Measurements from ENCODE around the gene KRTAP3-1. TPM values are rescaled to one million over a fixed set of nuclear protein-coding genes. Genes with fewer than 3 reads are reported as not detected.
"Not testable (repeated sequence)": the region's sequence is repeated elsewhere in the genome, so short reads cannot be mapped to it uniquely, and the experiment has no call there.

The KRTAP3-1 gene
- total RNA-seq, 2 donors from 2014 or later: not detected

DNA sequence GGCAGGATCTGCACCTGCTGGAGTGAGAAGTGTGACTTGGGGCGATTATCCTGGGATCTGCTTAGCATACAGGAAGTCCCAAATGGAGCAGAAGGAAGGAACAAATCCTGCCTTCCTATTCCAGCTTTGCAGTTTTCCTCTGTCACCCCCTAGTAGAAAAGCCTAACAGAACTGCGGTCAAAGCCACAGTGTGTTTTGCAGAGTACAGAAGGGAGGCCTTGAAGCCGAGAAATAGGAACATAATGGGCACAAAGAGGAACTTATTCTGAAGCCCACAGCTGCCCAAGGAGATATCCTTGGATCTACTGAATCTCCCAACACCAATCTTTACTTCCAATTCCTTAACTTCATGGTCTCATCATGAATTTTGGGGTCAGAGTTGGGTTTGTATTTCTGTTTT, 9.6 kb upstream of the KRTAP3-1 start:
- ATAC-seq: no peak
- DNase-seq: no peak
- intact Hi-C loops (cut with DNase I, micrococcal nuclease): no loop called here

DNA sequence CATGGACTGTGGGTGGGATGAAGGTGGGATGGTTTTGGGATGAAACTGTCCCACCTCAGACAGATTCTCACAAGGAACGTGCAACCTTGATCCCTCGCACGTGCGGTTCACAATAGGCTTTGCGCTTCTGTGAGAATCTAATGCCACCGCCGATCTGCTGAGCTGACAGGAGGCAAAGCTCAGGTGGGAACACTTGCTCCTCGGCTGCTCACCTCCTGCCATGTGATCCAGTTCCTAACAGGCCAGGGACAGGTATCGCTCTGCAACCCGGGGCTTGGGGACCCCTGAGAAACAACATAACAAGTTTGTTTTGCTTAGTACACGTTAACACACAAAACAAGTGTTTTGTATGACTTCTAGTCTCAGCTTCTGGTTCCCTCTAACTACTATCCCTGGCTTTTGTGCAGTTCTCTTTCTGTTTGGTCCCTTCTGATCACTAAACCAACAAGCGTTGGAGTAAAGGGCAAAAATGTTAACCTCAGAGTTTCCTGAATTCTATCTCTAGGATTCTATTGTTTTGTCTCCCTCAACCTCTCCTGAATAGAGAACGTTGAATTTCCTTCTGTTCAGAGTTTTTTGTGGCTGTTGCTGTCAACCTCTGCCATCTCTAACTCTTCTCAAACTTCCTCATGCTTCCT, 7.8 kb upstream of the KRTAP3-1 start:
- DNase-seq (no peak), ATAC-seq (no peak)
- intact Hi-C loops (cut with DNase I, micrococcal nuclease): no loop called here

DNA sequence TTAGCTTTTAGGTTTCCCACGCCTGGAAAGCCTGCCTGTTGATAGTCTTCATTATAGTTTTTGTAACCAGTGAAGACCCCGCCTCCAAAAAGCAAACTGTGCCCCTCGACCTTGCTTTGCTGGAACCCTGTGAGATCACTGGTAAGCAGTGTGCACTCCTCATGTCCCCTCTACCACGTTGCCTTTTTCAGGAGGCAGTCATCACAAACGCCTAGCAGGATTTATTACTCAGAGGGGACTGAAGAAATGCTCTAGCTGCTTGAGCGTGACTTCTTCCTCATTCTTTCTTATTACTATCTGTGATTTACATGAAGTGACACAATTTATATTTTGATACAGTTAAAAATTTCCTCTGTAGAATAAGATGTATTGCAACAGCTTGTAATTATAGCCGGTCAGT, 6.5 kb upstream of the KRTAP3-1 start:
- intact Hi-C loops (cut with DNase I, micrococcal nuclease): no loop called here
- ATAC-seq (no peak), DNase-seq (no peak)

DNA sequence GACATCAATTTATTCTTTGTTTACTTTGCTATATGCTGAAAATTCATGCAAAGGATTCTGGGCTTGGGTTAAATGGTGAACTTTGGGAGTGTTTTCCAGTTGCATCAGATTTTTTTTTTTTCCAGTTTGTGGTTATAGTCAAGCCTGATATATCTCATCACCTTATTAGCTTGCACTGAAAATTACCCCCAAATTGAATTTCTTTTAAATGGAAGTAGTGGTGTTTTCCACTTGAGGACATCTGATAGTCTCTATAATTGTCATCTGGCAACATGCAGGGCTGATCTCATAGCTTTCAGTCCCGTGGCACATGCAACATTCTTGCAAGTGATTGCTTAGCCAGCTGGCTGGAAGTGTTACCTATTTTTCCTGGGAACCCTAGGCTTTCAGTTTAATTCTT, 4.7 kb upstream of the KRTAP3-1 start:
- no peak for ATAC-seq
- DNase-seq: no peak
- intact Hi-C loops (cut with DNase I, micrococcal nuclease): no loop called here

DNA sequence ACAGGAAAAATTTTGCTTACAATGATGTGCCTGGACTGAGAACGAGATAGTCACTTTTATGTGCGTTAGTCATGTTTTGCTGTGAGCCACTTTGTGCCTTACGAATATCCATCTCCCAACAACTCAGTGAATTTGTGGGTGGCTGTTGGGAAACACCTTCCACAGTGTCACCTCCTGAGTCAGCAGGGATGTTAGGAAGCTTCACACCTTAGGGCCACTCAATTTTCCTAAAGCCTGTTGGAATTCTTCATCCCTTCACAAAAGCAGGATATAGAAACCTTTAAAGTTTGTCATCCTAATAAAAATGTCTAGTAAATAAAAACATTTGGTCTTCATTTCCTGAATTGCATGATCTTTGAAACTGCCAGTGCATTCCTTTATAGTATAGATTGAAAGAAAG, 4.3 kb upstream of the KRTAP3-1 start:
- ATAC-seq (no peak), DNase-seq (no peak)
- intact Hi-C loops (cut with DNase I, micrococcal nuclease): no loop called here

DNA sequence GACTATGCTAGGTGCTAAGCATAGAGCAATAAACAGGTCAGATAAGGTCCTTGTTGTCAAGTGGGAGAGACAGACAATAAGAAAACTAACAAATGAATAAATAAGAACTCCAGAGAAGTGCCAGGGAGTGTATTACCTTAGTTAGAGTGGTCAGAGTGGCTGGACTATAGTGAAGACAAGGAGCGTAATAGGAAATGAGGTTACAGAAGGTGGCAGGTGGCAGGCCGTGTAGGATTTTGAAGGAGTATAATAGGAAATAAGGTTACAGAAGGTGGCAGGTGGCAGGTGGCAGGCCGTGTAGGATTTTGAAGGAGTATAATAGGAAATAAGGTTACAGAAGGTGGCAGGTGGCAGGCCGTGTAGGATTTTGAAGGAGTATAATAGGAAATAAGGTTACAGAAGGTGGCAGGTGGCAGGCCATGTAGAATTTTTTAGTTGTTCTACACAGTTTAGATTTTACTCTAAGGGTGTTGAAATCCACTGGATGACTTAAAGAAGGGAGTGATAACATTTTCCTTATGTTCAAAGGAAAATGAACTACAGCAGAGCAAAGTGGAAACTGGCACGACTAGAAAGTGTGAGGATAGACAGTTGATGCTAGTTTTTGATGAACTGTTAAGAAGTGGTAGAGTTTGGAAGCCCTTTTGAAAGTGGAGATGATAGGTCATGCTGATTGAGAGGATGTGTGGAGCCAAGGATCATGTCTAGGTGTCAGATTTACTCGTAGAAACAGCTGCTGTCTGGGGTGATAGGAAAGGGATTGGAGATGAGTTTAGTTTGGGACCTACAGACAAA, 3.6 kb upstream of the KRTAP3-1 start:
- ATAC-seq (no peak), DNase-seq (no peak)
- intact Hi-C loops (cut with DNase I, micrococcal nuclease): no loop called here

DNA sequence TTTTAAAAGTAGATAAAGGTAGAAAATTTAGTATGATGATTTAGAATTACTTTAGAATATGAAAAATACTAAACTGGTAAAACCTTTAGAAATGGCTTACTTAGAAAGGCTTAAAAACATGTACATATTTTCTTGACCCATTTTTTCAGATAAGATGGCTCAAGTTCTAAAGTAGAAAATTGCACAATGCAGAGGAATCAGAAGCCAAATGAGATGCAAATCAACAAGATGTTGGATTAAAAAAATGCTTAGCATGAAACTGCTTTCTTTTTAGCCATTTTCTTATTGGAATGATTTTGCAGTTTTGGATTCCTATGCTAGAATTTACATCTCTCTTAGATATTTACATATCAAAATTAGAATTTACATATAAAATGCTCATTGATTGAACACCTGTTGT, 1.5 kb upstream of the KRTAP3-1 start:
- DNase-seq: no peak
- ATAC-seq: no peak
- intact Hi-C loops (cut with DNase I, micrococcal nuclease): no loop called here

DNA sequence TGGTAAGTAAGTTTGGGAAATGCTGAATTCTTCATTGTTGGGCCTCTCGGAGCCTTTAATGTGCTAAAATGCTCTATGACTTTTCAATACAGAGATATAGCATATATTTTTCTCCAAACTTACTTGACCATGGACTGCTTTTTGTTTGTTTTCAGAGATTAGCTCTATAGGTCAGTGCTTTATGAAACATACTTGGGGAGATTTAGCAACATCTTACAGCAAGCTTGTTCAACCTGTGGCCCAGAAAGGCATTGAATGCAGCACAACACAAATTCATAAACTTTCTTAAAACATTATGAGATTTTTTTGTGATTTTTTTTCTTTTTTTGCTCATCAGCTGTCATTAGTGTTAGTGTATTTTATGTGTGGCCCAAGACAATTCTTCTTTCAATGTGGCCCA, 1.0 kb upstream of the KRTAP3-1 start:
- ATAC-seq: no peak
- intact Hi-C loops (cut with DNase I, micrococcal nuclease): no loop called here
- no peak for DNase-seq

DNA sequence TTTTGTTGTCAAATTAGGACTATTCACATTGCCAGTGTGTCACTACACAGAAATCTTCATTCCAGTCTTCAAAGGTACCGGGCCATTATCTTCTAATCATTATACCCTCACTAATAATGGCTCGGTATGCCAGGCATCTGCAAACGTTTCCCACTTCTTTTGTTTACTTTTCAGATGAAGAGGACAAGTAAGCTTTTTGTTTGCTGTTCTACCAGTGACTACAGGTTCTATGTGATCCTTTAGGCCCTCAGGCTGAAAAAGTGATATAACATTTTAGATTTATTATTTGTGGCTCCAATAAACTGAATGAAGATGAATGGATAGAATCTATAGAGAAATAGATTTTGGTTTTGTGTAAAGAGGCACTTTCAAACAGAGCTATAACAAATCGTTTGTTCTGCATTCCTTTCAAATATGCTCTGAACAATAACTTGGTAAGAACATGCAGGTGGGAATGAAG, 403 bp upstream of the KRTAP3-1 start:
- no peak for ATAC-seq
- intact Hi-C loops (cut with DNase I, micrococcal nuclease): no loop called here

DNA sequence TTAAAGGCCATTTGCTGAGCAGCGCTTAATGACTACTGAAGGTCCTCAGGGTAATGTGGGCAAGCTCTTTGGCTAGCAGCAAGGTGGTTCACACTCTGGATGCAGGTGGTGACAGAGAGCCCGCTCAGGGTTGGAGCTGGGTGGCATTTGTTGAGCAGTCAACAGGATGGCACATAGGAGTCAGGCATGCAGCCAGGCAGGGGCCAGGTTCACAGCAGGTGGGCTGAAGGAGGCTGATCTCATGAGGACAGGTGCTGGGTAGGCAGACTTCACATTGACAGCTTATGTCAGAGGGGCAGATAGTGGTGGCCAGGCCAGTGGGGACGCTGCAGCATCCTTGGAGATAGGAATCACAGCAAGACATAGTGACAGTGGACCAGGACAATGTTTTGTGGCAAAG, 4.5 kb downstream of the KRTAP3-1 start:
- intact Hi-C loops (cut with DNase I, micrococcal nuclease): no loop called here
- no peak for ATAC-seq
- DNase-seq: no peak

More for the DNA sequence above, 403 bp upstream of the KRTAP3-1 start:
- no peak for DNase-seq

DNA sequence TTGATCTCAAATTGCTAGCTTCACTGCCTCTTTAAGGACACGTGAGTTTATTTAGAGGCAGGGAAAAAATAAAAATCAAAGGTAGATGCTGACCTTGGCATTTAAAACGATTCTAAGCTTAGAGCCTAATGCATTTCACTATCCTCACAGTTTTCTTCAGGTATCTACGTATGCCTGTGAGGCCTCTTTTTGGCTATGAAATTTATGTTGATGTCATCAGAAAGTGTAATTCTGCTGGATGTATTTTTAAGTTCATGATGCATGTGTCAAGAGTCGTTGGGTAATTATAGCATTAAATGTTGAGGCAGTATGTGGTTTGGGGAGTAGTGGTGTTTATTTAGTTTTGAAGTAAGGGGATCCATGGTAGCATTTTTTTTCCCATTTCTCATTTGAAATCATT, 5.0 kb downstream of the KRTAP3-1 start:
- DNase-seq (no peak), ATAC-seq (no peak)
- intact Hi-C loops (cut with DNase I, micrococcal nuclease): no loop called here

DNA sequence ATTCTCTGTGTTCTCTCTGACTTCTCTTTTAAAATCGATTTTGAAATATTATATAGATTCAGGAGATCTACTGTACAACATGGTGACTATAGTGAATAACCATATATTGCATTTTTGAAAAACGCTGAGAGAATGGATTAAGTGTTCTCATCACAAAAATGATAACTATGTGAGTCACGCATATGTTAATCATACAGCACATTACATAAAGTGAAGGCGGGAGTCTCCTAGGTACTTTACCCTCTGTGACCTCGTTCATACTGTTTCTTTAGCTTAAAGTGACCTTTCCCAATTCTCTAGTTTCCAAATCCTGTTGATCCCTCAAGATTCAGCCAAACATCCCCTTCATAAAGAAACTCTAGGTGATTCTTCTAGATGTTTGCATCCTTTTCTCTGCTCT, 6.1 kb downstream of the KRTAP3-1 start:
- intact Hi-C loops (cut with DNase I, micrococcal nuclease): no loop called here
- ATAC-seq (no peak), DNase-seq (no peak)

DNA sequence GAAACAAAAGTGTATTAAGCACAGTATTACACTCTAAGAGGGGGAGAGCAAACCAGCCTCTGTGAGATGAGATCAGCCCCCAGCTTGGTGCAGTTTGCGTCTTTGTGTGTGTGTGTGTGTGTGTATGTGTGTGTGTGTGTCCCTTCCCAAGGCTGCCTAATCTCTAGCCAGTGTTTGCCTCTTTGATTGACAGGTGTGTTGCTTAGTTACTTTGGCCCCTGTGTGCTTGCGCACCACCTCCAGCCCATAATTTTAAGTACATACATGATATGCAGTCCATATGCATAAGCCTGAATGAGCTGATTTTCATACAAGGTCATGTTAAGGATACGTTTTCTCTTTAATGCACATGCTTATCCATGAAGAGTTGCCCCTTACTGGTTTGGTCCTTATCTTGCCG, 7.1 kb downstream of the KRTAP3-1 start:
- DNase-seq (no peak), ATAC-seq (no peak)
- intact Hi-C loops (cut with DNase I, micrococcal nuclease): no loop called here

DNA sequence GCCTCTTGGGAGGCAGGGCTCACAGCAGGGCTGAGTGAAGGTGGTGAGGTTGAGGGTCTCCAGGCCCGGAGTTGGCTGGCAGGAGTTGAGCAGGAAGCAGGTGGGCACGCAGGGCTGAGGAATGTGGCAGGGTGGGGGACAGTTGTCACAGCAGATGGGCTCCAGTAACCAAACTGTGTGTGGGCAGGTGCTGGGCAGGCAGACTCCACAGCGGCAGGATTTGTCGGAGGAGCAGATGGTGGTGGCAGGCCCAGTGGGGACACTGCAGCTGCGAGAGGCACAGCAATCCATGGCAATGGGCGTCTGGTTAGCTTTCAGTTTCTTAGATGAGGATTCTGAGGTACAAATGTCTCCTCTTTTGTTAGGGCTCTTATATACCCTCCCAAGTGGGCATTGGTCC, 9.4 kb downstream of the KRTAP3-1 start, which contains the start of gene KRTAP3-2:
KRTAP3-2 (minus strand) TSS at position 344 of the 400 bp plus-strand sequence; CDS start at position 291, 53 bp downstream.
- DNase-seq; ATAC-seq; intact Hi-C loops (cut with DNase I, micrococcal nuclease): not testable (repeated sequence)

DNA sequence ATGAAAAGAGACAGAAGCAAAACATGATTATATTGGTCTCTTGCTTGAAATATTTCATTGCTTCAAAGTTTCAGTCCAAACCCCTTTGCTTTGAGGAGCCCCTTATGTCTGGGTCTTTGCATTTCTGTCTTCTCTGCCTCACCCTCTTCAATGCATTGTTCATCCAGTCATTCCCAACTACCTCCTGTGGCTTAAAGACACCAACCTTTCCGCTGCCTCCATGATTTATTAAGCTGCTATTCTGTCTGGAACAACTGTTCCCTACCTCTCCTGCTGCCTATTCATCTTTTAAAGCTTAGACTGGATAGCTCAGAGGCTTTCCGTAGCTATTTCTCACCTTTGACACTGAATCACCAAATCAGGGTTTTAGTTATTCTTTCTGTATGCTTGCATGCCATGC, 11.6 kb downstream of the KRTAP3-1 start:
- intact Hi-C loops (cut with DNase I, micrococcal nuclease): no loop called here

DNA sequence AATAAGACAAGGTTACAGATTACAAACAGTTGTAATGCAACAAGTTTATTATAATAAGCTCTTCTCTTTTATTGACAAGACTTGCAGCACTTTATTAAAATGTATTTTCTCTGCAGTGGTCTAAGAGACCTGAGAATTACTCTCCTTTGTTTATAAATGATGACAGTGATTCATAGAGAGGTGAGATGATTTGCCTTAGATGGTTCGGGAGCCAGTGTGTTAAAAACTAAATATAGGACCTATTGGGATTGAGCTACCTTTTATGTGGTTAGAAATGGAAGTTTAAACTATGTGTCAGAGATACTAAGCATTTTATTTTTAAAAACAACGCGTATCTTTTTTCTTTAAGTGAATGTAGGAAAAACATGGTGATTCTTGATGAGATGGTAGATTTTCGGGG, 12.1 kb downstream of the KRTAP3-1 start:
- no peak for ATAC-seq
- no peak for DNase-seq
- intact Hi-C loops (cut with DNase I, micrococcal nuclease): no loop called here

More for the DNA sequence above, 11.6 kb downstream of the KRTAP3-1 start:
- ATAC-seq: no peak
- DNase-seq: no peak

DNA sequence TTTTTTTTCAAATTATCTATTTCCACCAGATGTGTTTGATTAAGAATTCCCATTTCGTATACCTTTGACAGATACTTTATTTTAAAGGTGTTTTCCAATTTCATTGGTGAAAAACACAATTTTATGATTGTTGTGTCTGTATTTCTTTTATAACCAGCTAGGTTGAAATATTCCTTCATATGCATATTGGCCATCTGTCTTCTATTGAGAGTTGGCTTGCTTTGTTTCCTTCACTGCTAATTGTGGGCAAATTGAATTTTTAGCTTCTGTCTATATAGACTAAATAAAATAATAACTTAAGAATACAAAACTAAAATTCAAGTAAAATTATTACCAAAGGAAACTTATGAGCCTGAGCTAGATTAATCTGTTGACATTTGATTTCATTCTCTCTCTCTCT, 13.8 kb downstream of the KRTAP3-1 start:
- intact Hi-C loops (cut with DNase I, micrococcal nuclease): no loop called here
- ATAC-seq (no peak), DNase-seq (no peak)

DNA sequence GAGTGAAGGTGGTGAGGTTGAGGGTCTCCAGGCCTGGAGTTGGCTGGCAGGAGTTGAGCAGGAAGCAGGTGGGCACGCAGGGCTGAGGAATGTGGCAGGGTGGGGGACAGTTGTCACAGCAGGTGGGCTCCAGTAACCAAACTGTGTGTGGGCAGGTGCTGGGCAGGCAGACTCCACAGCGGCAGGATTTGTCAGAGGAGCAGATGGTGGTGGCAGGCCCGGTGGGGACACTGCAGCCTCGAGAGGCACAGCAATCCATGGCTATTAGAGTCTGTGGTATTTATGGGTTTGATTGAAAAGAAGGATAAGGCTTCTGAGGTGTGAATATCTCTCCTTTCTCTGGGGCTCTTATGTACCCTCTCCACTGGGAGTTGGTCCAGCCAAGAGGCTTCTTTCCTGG, 15.1 kb downstream of the KRTAP3-1 start, which contains the start of gene KRTAP3-3:
KRTAP3-3 (minus strand) TSS at position 326 of the 400 bp plus-strand sequence; CDS start at position 259, 67 bp downstream.
- intact Hi-C loops (cut with DNase I, micrococcal nuclease): no loop called here
- no peak for ATAC-seq
- DNase-seq: no peak

DNA sequence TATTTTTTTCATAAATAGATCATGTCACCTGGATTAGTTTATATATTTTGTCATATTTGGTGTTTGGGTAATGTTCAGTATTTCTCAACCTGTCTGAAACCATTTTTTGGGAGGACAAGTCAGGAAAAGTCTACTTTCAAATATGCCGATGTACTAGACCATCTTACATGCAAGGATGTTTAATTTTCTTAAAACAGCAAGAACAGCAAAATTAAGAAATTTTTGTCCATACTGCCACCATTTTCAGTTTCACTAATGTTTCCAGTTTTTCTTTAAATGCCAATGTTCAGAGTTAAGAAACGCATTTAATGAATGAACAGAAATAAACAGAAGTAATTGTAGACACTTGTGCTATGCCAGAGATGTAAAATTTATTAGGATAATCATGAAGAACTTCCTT, 15.8 kb downstream of the KRTAP3-1 start:
- DNase-seq (no peak), ATAC-seq (no peak)
- intact Hi-C loops (cut with DNase I, micrococcal nuclease): no loop called here

DNA sequence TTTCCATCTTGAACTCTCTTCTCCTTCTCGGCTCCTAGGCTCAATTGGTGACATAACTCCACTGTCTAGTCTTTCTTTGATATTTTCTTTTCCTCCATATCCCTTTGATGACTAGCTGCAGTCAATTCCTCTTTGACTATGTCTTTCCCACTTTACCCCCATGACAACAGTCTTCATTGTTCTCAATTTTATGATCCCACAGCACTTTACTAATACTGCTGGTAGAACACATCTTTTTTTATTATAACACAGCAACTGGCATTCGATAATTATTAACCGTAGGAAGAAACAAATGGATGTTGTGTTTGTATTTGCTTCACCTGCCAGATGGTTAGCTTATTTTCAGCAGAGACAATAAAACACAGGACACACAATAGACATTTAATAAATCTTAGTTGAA, 16.3 kb downstream of the KRTAP3-1 start:
- intact Hi-C loops (cut with DNase I, micrococcal nuclease): no loop called here
- DNase-seq: no peak
- peak; percentile 65 for ATAC-seq

Measured in left colon (tissue), 2 donors.